ENCODE results near the gene PRDM16. TPM values are rescaled to one million over a fixed set of nuclear protein-coding genes. Genes with fewer than 3 reads are reported as not detected.

PRDM16 gene
- total RNA-seq, 1 donor from 2014 or later = 12.8 TPM

DNA sequence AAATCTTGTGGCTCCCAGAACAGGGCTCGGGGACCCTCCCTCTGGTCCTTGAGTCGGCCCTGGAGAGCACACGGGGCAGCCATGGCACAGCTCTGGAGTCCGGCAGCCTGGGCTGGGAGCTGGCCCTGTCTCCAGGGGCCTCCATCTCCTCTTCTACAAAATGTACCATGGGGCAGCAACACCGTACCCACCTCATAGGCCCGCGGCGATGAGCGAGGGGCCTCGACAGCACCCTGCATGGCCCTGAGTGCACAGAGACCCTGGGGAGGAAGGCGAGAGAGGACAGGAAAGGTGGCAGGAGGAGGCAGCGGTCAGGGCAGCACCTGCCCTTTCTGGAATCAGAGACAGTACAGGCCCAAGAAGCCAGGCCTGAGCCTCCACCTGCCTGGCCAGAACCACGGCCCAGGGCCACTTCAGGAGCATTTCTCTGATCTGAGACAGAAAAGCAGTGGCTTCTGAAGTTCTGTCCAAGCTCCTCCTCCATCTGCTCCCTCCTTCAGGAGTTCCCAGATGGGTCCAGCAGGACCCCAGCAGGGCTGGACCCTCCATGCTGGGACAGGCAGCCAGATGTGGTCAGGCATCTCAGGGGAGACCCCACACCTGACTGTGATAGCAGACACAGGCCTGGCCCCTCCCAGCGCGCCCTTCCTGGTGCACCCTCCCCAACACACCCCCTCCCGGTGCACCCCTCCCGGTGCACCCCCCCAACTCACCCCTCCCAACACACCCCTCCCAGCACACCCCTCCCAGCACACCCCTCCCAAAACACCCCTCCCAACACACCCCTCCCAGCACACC lies 309.6 kb downstream of the PRDM16 start:
- ATAC-seq = no peak
- intact Hi-C loops (cut with DNase I) = no loop called here

DNA sequence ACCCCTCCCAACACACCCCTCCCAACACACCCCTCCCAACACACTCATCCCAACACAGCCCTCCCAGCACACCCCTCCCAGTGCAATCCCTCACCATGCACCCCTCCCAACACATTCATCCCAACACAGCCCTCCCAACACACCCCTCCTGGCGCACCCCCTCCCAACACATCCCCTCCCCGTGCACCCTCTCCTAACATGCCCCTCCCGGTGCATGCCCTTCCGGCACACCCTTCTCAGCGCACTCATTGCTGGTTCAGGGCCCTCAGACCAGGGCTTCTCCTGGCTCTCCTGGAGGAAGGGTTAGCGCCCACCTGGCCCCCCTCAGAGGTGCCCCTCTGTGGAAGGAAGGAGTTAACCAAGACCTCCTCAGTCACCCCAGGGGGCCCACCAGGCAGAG lies 310.9 kb downstream of the PRDM16 start:
- DNase-seq (ENCODE audit: missing footprints) (no peak), ATAC-seq (no peak)
- intact Hi-C loops (cut with DNase I) = no loop called here

More for the DNA sequence above, 309.6 kb downstream of the PRDM16 start:
- peak; percentile 22 for DNase-seq (ENCODE audit: missing footprints)

DNA sequence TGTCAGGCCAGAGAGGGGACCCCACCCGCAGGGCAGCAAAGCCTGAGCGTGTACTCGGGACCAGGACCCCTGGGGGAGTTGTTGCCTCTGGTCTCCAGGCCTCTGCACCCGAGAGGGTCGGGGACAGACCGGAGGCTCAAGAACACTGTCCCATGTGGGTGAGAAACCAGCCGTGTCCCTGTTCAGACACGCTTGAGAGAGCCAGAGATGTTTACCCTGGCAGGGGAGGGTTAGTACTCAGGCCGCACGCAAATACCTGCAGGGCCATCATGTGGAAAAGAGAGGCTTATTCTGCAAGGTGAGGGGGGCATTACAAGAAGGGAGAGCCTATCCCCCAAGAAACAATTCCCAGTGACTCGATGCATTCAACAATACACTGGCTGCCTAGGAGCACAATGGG lies 311.5 kb downstream of the PRDM16 start:
- peak; percentile 22 for DNase-seq (ENCODE audit: missing footprints)
- intact Hi-C loops (cut with DNase I) = no loop called here
- ATAC-seq = no peak

- no peak for DNase-seq (ENCODE audit: missing footprints)
- intact Hi-C loops (cut with DNase I) = no loop called here
- ATAC-seq = no peak
Measured at GRCh38 chr1:3381901-3382300, 312.9 kb downstream of the PRDM16 start.

DNA sequence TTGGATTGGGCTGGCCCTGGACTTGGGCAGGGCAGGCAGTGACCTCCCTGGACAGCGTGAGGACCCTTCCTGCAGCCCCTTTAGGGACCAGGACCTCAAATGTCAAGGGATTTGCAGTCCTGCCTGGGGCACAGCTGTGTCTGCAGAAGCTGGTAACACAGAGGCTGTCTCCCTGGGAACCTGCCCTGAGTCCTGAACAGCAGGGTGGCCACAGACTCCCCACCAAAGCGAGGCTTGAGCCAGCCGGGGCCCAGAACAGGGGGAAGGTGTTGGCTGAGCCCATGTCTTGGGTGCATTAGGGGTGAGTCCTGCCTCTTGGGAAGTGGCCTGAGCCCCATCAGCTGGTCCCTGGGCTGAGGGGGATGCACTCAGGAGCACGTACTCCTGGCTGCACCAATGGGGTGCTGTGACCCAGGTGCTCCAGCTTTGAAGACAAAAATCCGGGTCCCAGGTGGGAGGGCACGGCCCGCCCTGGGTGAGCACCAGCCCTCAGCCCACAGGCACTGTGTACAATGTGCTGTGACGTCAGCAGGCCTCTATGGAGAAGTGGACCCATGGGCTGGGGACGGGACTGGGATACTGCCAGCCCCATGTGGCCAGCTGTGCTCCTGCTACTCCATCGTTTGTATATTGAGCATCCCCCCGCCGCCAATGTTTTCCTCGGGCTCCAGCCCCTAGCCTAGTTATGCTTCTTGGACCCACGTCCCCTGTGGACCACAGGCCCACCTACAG lies 313.5 kb downstream of the PRDM16 start:
- intact Hi-C loops (cut with DNase I) = no loop called here
- ATAC-seq (no peak), DNase-seq (ENCODE audit: missing footprints) (no peak)

DNA sequence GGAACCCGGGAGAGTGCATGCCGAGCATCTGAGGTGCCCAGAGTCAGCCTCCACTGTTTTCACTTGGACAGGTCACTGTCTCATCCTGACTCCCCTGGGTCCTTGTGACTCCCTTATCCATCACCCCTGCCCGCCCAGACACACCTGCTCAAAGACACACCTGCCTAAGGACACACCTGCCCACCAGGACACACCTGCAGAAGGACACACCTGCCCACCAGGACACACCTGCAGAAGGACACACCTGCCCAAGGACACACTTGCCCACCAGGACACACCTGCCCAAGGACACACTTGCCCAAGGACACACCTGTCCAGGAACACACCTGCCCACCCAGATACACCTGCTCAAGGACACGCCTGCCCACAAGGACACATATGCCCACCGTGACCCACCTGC lies 314.7 kb downstream of the PRDM16 start:
- intact Hi-C loops (cut with DNase I) = no loop called here
- DNase-seq (ENCODE audit: missing footprints) (no peak), ATAC-seq (no peak)

- ATAC-seq (no peak), DNase-seq (ENCODE audit: missing footprints) (peak; percentile 28)
- intact Hi-C loops (cut with DNase I) = no loop called here
Measured at GRCh38 chr1:3384407-3384806, 315.4 kb downstream of the PRDM16 start.

DNA sequence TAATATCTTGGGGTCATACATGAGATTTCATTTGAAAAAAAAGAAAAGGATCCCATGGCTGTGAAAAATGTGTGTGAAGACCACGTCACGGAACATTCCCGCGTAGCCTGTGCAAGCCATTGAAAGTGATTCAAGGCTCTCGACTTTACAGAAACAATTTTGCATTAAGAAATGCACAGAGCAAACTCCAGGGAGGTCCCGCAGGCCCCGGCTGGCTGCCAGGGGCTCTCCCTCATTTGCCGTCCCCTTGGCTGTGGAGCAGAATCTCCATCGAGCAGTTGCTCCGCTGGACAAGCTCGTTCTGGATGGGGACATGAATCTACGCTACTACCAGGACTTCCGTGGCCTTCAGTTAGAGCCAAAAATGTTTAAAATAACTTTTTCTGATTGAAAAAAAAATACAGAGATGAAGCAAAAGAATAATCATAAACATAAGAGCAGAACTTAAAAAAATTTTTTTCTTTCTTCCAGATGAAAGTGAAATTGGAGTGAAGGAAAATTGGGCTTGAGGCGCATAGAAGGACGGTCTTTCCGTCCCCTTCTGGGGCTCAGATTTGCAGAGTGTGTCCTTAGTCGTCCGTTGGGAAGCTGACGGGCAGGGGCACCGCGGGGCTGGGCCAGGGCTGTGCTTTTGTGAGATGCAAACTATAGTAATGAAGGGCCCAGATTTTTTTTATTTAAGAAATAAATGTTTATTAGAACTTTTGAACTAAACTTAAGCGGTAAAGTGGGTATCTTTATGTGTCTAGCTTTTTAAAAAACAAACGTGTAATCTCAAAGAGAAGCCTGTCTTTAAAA lies 317.4 kb downstream of the PRDM16 start:
- intact Hi-C loops (cut with DNase I) = no loop called here
- no peak for ATAC-seq
- DNase-seq (ENCODE audit: missing footprints) = no peak

DNA sequence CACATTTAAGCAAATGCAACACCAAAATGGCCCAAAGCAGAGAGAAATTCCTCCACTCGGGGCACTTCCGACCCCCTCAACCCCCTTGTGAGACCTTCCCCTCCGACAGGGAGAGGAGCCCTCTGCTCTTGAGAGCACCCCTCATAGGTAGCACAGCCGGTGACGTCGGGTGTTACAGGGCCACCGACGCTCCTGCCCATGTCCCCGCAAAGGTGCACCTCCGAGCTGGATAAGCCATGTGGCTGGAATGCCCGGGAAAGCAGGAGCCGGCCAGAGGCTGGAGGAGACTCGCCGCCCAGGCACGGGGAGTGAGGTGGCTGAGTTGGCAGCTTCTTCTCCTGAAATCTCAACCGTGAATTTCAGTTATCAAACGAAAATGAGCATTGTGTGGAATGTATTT lies 318.4 kb downstream of the PRDM16 start:
- ATAC-seq (no peak), DNase-seq (ENCODE audit: missing footprints) (no peak)

GRCh38 chr1:3389093-3389833 lies 320.3 kb downstream of the PRDM16 start:
- DNase-seq (ENCODE audit: missing footprints) (peak; percentile 57), ATAC-seq (no peak)
- intact Hi-C loops (cut with DNase I) = no loop called here

More for the DNA sequence above, 318.4 kb downstream of the PRDM16 start:
- intact Hi-C loops (cut with DNase I) = no loop called here

GRCh38 chr1:3390291-3390690 lies 321.3 kb downstream of the PRDM16 start:
- ATAC-seq (no peak), DNase-seq (ENCODE audit: missing footprints) (peak; percentile 43)
- intact Hi-C loops (cut with DNase I) = no loop called here

DNA sequence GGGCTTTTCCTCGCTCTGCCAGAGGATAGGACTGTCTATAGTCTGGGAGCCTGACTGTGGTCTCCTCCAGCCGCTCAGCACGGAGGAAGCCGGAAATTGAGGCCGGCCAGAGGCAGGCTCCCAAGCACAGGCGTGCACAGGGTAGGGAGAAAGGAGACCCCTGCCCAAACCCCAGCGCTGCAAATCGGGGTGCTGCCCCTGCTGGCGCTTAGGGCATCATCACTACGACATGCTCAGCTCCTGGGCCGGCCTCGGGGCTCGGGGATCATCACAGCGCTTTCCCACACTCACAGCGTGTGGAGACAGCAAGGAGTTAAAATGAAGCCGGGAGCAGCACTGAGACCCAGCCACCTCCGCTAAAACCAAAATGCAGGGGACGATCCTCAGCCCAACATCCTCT lies 322.7 kb downstream of the PRDM16 start:
- ATAC-seq = no peak
- intact Hi-C loops (cut with DNase I) = no loop called here
- peak; percentile 18 for DNase-seq (ENCODE audit: missing footprints)

- ATAC-seq (peak; percentile 79), DNase-seq (ENCODE audit: missing footprints) (peak; percentile 85)
- intact Hi-C loops (cut with DNase I) = loop anchor here (1.0 kb wide), 1 partner anchor 41 kb away; no protein-coding TSS in a partner anchor
Measured at GRCh38 chr1:3393024-3393986, 324.3 kb downstream of the PRDM16 start.

DNA sequence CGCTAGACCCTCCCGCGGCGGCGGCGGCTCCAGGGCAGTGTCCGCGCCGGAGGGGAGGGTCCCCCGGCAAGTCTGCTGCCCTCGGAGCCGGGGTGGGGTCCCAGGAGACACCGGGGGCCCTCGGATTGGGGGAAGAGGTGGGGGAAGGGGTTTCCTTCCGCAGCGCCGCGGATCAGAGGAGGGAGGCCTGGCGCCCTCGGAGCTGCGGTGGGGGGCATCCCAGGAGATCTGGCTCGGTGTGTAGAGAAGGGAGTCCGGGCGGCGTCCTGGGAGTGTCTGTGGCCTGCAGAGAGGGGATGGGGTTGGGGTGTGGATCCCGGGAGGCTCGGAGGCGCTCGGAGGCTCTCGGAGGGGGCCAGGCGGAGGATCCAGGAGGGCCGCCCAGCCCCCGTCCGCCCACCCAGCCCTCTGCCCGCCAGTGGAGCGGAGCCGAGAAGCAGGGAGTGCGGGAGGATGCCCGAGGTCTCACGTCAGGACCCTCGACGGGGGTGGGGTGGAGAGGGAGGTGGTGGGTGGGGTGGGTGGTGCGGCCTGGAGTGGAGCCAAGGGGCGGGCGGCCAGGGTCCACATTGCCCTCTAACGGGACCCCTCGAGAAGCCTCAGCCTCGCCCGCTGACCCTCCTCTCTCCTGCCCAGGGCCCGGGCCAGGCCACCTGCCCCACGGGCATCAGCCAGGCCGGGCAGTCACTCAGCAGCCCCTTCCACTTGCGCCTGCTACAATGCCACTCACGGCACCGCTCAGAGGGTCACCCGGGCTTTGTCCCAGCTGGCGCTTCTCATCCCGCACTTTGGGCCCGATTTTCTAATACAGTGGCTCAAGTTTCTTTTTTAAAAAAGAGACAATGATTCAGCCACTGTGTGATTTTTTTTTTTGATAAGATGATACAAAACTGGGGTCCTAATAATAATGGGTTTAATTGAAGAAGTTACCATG lies 325.3 kb downstream of the PRDM16 start:
- DNase-seq (ENCODE audit: missing footprints) (peak; percentile 69), ATAC-seq (peak; percentile 27)
- intact Hi-C loops (cut with DNase I) = loop anchor here (1.0 kb wide), 1 partner anchor 42 kb away; no protein-coding TSS in a partner anchor

GRCh38 chr1:3396411-3396810 lies 327.4 kb downstream of the PRDM16 start:
- DNase-seq (ENCODE audit: missing footprints) (no peak), ATAC-seq (no peak)
- intact Hi-C loops (cut with DNase I) = no loop called here

DNA sequence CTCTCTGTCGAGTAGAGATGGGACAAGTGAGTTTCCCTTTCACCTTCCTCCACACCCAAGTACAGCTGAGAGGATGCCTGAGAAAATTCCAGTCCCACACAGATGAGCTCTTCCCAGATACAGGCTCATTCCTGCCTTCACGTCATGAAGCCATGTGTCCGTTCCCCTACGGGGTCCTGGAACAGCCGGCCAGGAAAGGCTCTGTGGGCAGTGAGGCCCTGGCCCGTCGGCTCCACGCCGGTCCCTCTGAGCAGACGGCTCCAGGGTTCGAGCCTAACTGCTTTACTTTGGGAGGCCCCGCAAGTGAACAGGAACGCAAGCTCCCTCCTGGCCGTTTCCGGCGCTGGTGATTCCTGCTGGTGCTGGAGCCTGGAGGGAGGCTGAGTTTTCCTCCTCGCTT lies 328.3 kb downstream of the PRDM16 start:
- ATAC-seq (no peak), DNase-seq (ENCODE audit: missing footprints) (no peak)
- intact Hi-C loops (cut with DNase I) = no loop called here
